PFSK-1 (cell line): ENCODE results near the gene TAF6L.

Experiments used
- POLR2AphosphoS5 ChIP-seq: IDR thresholded peaks from 2 replicates; pipeline ENCODE4 v1.6.1; 2012; ENCODE audit warnings: low read depth, mild to moderate bottlenecking, control low read depth, low read length, moderate library complexity
- TAF1 ChIP-seq: IDR thresholded peaks from 2 replicates; pipeline ENCODE4 v1.6.1; 2012; ENCODE audit warnings: low read length, control low read depth, borderline replicate concordance; ENCODE audit not compliant: insufficient read depth
- TF ChIP-seq, protein P1 (sequence below), 2 experiments: IDR thresholded peaks; 2 replicates each; pipeline versions ENCODE4 v1.6.1 to v1.8.0; 2011 to 2012; ENCODE audit warnings: low read depth in 2 of 2, low read length in 2 of 2, control low read depth in 1 of 2, inconsistent platforms in 1 of 2, mild to moderate bottlenecking in 1 of 2, moderate library complexity in 1 of 2; ENCODE audit not compliant: insufficient read depth in 1 of 2

DNA sequence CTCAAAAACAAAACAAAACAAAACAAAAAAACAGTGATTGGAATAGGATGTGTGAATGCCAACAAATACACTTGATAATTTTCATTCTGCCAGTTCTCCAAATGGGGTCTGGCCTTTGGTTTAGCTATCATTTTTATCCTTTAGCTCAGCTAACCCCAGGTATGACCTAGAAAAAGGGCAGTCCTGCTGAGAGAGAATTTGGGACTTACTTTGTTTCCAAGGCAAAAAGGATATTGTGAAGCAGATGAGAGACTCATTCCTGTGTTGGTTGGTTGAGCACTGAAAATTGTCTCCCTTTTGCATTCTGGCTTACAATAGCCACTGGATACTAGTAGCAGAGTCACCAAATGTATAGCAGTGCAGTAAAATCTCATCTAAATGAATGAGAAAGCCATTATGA lies 34.0 kb upstream of the TAF6L start:
- TF ChIP-seq POLR2AphosphoS5 (no peak), TAF1 (no peak)
- TF ChIP-seq, protein P1, sequence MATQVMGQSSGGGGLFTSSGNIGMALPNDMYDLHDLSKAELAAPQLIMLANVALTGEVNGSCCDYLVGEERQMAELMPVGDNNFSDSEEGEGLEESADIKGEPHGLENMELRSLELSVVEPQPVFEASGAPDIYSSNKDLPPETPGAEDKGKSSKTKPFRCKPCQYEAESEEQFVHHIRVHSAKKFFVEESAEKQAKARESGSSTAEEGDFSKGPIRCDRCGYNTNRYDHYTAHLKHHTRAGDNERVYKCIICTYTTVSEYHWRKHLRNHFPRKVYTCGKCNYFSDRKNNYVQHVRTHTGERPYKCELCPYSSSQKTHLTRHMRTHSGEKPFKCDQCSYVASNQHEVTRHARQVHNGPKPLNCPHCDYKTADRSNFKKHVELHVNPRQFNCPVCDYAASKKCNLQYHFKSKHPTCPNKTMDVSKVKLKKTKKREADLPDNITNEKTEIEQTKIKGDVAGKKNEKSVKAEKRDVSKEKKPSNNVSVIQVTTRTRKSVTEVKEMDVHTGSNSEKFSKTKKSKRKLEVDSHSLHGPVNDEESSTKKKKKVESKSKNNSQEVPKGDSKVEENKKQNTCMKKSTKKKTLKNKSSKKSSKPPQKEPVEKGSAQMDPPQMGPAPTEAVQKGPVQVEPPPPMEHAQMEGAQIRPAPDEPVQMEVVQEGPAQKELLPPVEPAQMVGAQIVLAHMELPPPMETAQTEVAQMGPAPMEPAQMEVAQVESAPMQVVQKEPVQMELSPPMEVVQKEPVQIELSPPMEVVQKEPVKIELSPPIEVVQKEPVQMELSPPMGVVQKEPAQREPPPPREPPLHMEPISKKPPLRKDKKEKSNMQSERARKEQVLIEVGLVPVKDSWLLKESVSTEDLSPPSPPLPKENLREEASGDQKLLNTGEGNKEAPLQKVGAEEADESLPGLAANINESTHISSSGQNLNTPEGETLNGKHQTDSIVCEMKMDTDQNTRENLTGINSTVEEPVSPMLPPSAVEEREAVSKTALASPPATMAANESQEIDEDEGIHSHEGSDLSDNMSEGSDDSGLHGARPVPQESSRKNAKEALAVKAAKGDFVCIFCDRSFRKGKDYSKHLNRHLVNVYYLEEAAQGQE (IDR thresholded peaks at IDR 0.05; ENCODE audit: insufficient read depth in 1 of 2, low read depth in 2 of 2, low read length in 2 of 2), result no peak
